GM12865 (cell line): ENCODE data around the gene ARHGAP20.

Experiments used
- DNase-seq: peaks from one replicate; pipeline ENCODE4 v3.0.0; 2010; ENCODE audit warnings: low read depth
- H3K4me3 ChIP-seq: 2 replicates; pipeline ENCODE4 v1.5.1; 2011; ENCODE audit warnings: mild to moderate bottlenecking, low read depth, low read length, control low read depth
- TF ChIP-seq, protein P1 (sequence below): IDR thresholded peaks from 2 replicates; pipeline ENCODE4 v1.5.1; 2011; ENCODE audit warnings: low read length, control low read depth, low read depth, inconsistent platforms; ENCODE audit not compliant: insufficient read depth; ENCODE audit errors: missing control alignments

Gene ARHGAP20

DNA sequence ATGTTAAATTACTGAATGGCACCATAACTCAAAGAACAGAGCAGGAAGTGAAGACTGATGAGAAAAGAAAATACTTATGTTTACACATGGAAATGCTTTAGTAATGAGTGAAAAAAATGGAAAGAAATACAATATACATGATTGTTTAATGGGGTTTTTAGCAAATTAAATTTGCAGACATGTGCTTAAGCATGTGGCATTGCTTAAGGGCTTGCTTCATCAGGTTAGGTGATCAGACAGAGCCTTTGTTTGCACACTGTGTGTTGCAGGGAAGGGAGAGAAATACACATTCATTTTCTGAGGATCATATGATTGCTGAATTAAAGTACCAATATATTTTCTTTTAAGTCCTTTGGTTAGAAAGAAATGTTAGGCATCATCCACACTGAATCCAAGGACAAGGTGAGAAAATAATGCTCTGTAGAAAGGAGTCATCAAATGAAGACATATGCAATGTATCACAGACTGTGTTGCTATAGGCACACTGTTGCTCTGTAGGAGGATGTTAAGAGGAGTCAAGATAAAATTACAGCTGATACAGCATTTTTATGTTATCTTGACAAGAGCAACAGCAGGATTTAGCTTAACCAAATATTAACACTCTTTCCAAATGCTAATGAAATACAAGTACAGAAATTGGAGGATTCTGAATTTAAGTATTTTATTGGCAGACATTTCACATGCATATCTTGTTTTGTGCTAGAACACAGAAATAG is 23.4 kb upstream of the ARHGAP20 start:
- TF ChIP-seq, protein P1, sequence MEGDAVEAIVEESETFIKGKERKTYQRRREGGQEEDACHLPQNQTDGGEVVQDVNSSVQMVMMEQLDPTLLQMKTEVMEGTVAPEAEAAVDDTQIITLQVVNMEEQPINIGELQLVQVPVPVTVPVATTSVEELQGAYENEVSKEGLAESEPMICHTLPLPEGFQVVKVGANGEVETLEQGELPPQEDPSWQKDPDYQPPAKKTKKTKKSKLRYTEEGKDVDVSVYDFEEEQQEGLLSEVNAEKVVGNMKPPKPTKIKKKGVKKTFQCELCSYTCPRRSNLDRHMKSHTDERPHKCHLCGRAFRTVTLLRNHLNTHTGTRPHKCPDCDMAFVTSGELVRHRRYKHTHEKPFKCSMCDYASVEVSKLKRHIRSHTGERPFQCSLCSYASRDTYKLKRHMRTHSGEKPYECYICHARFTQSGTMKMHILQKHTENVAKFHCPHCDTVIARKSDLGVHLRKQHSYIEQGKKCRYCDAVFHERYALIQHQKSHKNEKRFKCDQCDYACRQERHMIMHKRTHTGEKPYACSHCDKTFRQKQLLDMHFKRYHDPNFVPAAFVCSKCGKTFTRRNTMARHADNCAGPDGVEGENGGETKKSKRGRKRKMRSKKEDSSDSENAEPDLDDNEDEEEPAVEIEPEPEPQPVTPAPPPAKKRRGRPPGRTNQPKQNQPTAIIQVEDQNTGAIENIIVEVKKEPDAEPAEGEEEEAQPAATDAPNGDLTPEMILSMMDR = no peak
- H3K4me3 ChIP-seq = no peak overlapping the region
- no peak for DNase-seq

DNA sequence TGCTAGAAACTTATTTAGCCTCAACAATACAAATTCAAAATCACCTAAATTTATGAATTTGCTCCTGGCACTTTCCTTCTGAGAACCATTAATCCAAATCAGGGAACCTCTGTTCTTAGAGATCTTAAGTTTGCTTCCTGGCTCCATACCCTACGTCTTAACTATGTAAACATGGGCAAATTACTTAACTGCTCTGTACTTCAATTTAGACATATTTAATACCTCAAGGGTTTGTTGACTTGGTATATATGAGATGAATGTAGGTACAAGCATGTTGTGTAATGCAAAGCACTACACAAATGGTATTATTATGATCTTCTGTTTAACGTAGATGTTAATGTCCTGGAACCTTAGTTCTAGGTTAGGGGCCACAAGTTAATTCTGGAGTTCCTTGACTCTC is 22.6 kb upstream of the ARHGAP20 start:
- TF ChIP-seq, protein P1 = no peak
- H3K4me3 ChIP-seq = no peak overlapping the region
- no peak for DNase-seq

DNA sequence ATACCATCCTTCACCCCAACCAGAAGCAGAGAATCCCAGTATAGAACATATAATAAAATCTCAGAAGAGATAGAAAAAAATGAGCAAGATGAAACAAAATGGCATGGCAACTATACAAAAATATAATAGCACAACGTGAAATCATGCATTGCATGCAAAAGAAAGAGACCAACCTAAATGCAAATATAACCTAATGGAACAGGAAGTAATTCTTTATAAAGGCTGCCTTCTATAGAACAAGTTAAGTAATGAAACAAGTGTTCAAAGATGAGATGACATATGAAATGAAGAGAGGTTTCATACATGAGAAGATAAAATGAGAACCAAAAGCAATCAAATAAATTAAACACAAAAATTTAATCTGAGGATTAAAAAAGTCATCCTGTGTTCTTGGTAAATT is 18.5 kb upstream of the ARHGAP20 start:
- H3K4me3 ChIP-seq = no peak overlapping the region
- TF ChIP-seq, protein P1 = no peak
- DNase-seq = no peak

DNA sequence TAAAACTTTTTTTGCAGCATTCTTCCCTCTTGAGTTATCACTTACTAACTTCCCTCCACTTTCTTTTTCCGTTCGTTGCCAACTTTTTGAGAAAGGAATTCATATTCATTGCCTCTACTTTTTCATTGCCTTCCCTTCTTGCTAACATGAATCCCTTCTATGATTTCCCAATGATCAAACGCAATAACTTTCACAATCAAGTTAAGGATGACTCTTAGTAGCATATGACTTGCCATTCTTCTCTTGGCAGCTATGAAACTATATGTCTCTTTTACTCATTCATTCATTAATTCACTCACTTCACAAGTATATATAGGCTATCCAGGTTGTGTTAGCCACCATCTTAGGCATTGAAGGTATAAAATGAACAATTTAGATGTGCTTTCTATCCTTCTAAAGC is 16.6 kb upstream of the ARHGAP20 start:
- TF ChIP-seq, protein P1 = no peak

DNA sequence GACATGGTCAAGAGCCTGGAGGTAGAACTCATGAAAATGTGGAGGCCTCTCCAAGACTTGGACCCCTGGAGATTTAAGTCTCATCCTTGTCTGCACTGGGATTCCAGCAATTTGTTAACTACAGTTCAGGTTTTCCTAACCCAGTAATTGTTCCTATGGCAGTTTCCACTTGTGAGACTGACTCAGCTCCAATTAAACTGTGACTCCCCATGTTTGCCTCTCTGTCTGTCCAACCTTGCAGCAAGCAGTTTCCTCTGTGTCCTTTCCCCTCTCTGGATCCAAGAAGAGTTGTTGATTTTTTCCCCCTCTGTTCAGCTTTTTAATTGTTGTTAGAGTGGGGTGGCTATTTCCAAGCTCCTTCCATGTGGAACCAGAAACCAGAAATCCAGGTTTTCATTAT is 16.2 kb upstream of the ARHGAP20 start:
- no peak overlapping the region for H3K4me3 ChIP-seq
- TF ChIP-seq, protein P1 = no peak
- DNase-seq = no peak

More for the DNA sequence above, 16.6 kb upstream of the ARHGAP20 start:
- no peak overlapping the region for H3K4me3 ChIP-seq
- no peak for DNase-seq

DNA sequence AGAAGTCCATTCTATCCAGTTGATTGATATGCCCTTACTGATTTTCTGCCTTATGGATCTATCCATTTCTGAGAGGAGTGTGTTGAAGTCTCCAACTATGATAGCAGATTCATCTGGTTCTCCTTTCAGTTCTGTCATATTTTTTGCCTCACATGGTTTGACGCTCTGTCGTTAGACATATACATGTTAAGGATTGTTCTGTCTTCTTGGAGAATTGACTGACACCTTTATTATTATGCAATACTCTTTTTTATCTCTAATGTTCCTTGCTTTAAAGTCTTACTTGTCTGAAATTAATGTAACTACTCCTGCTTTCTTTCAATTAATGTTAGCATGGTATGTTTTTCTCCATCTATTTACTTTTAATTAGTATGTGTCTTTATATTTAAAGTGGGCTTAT is 12.1 kb upstream of the ARHGAP20 start:
- DNase-seq = no peak
- no peak overlapping the region for H3K4me3 ChIP-seq
- TF ChIP-seq, protein P1 = no peak
